HG02852 (cell line): ENCODE data around the gene BICRA.
"Not testable (repeated sequence)": the region's sequence is repeated elsewhere in the genome, so short reads cannot be mapped to it uniquely, and the experiment has no call there.

Source experiments
- ATAC-seq: cut with Tn5 transposase; IDR thresholded peaks from one replicate; pipeline ENCODE4 v1.9.1; 2021; ENCODE audit warnings: mild to moderate bottlenecking, moderate library complexity; ENCODE audit not compliant: unreplicated experiment

The BICRA gene

GRCh38 chr19:47608969-47609905 is at the start of gene BICRA:
Gene BICRA, plus strand, starts transcription at chr19:47609134. Its CDS starts 64,441 bp downstream, at chr19:47673575.
- peak; percentile 43 for ATAC-seq

- ATAC-seq, result no peak
Measured at GRCh38 chr19:47560999-47561398, 47.9 kb upstream of the BICRA start.

GRCh38 chr19:47561440-47562057 is 47.4 kb upstream of the BICRA start:
- no peak for ATAC-seq

GRCh38 chr19:47564081-47564480 is 44.9 kb upstream of the BICRA start:
- no peak for ATAC-seq

- ATAC-seq, result no peak
Measured at GRCh38 chr19:47569331-47569730, 39.6 kb upstream of the BICRA start.

GRCh38 chr19:47572635-47573034 is 36.3 kb upstream of the BICRA start:
- no peak for ATAC-seq

GRCh38 chr19:47573071-47574026 is 35.6 kb upstream of the BICRA start, which contains the start of gene ZNF541:
Gene ZNF541, minus strand, starts transcription at chr19:47573148. Its CDS starts 17,292 bp downstream, at chr19:47555856.
- no peak for ATAC-seq

- no peak for ATAC-seq
Measured at GRCh38 chr19:47580397-47580796, 28.5 kb upstream of the BICRA start.

GRCh38 chr19:47581605-47582319 is 27.2 kb upstream of the BICRA start:
- ATAC-seq, result no peak

GRCh38 chr19:47582320-47582909 is 26.5 kb upstream of the BICRA start:
- ATAC-seq, result no peak

GRCh38 chr19:47583161-47583560 is 25.8 kb upstream of the BICRA start:
- not testable (repeated sequence) for ATAC-seq

- ATAC-seq, result no peak
Measured at GRCh38 chr19:47587295-47587694, 21.6 kb upstream of the BICRA start.

GRCh38 chr19:47589824-47590223 is 19.1 kb upstream of the BICRA start:
- no peak for ATAC-seq

- no peak for ATAC-seq
Measured at GRCh38 chr19:47593860-47594259, 15.1 kb upstream of the BICRA start.

- no peak for ATAC-seq
Measured at GRCh38 chr19:47595944-47596343, 13.0 kb upstream of the BICRA start.

GRCh38 chr19:47598407-47599349 is 10.3 kb upstream of the BICRA start:
- ATAC-seq, result no peak

- not testable (repeated sequence) for ATAC-seq
Measured at GRCh38 chr19:47599671-47600245, 9.2 kb upstream of the BICRA start.
